Measurements from ENCODE around the gene CTSE.

The CTSE gene

GRCh38 chr1:206049919-206050600 lies 26.4 kb upstream of the CTSE start:
- DNase-seq, result no peak

DNA sequence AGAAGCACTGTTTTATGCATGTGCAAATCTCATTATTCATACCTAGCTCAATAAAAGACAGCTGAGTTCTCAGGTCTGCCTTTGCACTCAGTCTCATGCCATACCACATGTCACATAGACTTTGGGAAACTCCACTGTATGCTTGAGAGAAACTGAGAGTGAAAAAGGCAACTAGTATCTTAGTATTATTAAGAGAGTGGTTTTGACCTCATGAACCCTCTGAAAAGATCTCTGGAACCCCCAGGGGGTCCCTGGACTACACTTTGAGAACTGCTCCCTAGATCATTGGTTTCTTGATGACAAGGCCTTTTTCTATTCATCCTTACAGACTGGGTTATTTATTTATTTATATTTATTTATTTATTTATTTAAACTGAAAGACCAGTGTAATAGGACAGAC lies 25.6 kb upstream of the CTSE start:
- DNase-seq, result no peak

- DNase-seq, result no peak
Observed at GRCh38 chr1:206048582-206048981, 24.9 kb upstream of the CTSE start.

DNA sequence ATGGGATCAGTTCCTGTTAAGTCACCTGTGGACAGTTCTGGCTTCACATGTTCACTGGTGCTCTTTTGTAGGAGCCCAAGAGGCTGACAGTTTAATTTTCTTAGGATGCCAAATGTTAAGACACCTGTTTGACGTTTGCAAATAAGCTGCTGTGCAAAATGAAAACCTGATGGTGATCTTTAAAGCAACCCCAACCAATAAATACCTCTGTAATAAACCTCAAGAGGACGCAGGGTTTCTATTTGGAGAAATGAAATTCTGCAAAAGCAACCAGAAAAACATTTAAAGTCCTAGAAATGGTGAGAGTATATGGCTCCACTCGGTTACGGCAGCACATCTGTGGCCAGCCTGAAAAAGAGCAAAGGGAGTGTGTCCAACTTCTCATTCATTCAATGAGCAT lies 23.6 kb upstream of the CTSE start:
- no peak for DNase-seq

- peak; percentile 67 for DNase-seq
Observed at GRCh38 chr1:206041640-206042039, 17.9 kb upstream of the CTSE start.

- no peak for DNase-seq
Observed at GRCh38 chr1:206040328-206040727, 16.6 kb upstream of the CTSE start.

DNA sequence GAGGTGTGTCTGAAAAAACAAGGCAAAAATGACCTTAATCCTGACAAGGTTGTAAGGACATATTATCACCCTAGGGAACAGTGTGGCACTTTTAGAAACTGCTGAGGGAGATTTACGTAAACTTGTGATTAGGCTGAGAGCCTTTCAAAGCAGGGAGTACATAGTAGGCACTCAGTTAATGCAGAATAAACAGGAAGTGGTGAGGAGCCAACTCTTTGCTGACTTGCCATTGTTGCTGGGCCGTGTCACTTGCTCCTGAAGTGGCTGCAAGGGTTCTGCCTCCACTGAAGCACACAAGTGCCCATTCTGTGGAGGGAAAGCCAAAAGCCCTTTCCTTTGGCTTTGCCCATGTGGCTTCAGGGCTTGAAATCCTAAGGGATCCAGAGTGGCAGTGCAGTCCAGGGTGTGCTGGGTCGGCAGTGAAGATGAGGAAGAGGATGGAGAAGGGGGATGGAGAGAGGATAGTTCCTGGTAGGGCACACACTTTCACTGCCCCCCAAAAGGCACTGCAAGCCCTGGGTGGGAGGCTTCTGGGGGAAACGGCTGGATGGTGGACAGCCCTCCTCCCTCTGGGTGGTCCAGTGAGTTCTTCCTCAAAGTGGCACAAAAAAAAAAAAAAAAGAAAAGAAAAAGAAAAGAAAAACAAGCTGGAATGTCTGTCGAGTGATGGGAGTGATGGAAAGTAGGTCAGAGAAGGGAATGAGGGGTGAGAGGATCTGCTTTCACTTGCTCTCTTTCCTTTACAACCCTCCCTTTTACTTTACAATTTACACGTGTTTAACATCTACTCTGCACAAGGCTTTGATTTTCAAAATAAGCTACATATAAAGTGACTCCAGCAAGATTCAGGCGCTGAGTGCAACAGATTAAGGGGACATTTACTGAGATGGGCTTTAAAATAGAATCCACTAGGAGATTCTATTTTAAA lies 15.6 kb upstream of the CTSE start:
- no peak for DNase-seq

DNA sequence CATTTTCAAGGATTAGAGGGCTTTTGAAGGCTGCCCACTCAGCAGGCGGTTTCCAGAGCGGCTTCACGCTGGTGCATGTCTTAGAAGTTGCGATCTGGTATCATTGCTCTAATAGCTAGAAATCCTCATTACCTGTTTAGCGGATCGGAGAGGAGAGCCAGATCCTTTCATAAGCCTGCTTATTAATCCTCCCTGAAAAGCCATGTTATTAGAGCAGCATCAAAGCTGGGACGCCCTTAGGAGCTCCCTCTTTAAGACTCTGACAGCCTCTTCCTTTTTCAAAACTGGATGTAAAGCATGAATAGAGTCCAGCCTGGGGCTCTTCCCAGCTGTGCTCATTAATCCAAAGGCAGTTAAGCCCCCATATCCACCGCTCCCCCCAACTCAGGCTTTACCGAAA lies 13.9 kb upstream of the CTSE start:
- no peak for DNase-seq

- no peak for DNase-seq
Observed at GRCh38 chr1:206036663-206037455, 13.2 kb upstream of the CTSE start.

GRCh38 chr1:206035027-206035426 lies 11.3 kb upstream of the CTSE start:
- no peak for DNase-seq

DNA sequence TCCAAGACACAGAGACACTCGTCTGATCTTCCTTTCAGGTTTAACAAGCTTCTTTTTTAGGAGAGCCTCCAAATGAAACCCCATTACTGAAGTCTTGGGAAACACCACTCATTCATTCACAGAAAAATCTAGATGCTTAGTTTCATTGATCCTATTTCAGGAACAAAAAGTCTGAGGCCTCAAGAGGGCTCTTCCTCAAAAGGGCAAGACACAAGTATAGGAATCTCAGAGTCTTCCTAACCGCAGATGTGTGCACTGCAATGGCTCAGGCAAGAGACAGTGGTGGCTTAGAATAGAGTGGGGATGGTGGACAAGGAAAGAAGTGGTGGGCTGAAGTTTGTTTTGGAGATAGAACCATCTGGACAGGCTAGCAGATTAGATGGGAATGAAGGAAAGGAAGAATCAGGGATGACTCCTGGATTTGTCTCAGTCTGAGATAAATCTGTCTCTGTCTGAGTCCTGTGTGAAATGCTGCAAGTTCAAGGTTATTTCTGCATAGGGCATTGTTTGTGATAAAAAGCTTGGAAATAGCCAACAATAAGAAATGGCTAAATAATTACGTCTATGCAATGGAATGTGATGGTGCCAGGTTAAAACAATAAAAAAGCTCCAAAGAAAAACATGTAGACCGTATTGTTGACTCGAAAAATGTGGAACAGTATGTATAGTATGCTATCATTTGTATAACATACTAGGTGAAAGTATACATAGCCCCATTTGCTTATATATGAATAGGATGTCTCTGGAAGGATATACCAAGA lies 8.9 kb upstream of the CTSE start:
- DNase-seq, result no peak

DNA sequence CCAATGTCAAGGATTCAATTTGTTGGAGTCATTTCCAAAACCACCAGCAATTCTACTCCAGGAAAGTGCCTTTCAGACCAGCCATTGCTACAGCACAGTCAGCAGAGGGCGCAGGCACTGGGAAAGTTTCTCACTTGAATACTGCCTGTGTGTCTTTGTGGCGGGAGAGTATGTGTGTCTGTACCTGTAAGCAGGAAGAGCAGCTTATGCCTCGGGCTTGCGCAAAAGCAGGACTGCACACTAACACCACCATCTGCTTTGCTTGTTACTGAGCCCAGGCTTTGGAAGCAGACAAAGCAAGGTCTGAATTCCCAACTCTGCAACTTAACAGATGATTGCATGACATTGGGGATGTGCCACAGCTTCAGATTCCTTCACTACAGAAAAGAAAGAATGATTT lies 7.0 kb upstream of the CTSE start:
- peak; percentile 67 for DNase-seq

- DNase-seq, result no peak
Observed at GRCh38 chr1:206030191-206030590, 6.5 kb upstream of the CTSE start.

DNA sequence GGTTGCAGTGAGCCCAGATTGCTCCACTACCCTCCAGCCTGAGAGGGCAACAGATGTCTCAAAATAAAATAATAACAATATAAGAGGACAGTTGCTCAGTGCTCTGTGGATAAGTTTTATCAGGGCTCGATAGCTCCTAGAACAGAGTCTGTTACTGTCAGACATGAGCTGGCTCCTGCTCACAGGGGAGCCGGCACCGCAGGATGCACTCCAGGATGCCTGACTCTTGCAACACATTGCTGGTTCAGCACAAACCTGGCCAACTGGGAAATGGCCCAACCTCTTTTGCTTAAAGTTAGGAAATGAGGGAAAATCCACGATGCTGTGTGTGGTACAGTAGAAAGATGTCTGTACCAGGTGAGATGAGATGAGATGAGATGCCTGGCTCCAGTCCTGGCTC lies 5.8 kb upstream of the CTSE start:
- DNase-seq, result no peak

- no peak for DNase-seq
Observed at GRCh38 chr1:206025283-206025820, 1.7 kb upstream of the CTSE start.

- DNase-seq, result no peak
Observed at GRCh38 chr1:206022766-206023165, 929 bp downstream of the CTSE start.

- DNase-seq, result no peak
Observed at GRCh38 chr1:206021626-206022365, 1.9 kb downstream of the CTSE start.

- DNase-seq, result no peak
Observed at GRCh38 chr1:206021008-206021625, 2.6 kb downstream of the CTSE start.

- DNase-seq, result no peak
Observed at GRCh38 chr1:206020393-206021007, 3.2 kb downstream of the CTSE start.

DNA sequence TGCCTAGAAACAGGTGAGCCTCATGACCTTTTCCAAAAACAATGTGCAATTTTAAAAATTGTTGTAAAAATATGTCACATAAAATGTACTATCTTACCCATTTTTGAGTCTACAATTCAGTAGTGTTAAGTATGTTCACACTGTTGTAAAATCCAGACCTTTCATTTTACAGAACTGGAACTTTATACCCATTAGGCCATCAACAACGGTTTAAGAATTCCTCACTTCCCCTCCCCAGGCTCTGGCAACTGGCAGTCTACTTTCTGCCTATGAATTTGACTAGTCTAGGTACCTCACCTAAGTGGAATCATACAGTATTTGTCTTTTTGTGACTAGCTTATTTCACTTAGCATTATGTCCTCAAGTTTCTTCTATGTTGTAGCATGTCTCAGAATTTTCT lies 8.6 kb downstream of the CTSE start:
- no peak for DNase-seq

GRCh38 chr1:206014601-206015000 lies 9.1 kb downstream of the CTSE start:
- DNase-seq, result no peak

Data from NCI-H526 treated with DMSO at 0.1 percent for 48 hours (cell line).